ENCODE data around the gene GAB4.
"Not testable (repeated sequence)": the region's sequence is repeated elsewhere in the genome, so short reads cannot be mapped to it uniquely, and the experiment has no call there.

GAB4 gene

DNA sequence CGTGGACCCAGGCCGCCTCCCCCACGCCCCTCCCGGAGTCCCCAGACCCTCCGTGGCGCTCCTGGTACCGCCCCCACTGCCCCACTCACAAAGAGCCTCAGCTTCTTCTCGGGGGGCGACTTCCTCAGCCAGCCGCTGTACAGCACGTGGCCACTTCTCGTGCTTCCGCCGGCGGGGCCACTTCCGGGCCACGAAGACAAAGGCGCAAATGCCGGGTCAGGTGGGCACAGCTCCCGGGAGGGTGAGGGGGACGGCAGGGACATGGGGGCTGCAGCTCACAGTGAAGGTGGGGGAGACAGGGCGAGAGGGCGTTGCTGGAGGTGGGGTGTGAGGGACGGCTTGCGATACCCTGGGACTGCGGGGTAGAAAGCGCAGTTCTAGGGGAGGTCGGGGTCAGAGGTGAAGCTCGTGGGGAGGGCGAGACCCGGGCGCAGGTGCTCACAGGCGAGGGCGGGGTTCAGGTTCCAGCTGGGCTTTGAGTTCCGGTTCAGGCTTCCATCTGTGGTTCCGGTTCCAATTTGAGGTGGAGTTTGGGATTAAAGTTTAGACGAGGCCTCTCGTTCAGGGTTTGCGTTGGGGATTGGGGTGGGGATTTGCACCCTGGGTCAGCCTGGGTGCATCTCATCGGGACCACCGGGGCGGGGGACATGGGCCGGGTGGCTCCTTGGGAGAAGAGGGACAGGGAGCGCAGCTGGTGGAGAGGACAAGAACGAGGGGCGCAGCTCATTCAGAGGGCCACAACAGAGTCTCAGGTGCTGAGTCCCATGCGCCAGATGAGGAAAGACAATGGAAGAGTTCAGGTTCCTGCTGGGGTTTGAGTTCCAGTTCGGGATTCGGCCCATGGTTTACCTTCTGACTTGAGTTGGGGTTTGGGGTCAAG, at the start of gene GAB4:
Gene GAB4 (minus strand): TSS at position 371 of the 880 bp plus-strand sequence. CDS start 108 bp downstream, at position 263.
- no peak for FAIRE-seq

DNA sequence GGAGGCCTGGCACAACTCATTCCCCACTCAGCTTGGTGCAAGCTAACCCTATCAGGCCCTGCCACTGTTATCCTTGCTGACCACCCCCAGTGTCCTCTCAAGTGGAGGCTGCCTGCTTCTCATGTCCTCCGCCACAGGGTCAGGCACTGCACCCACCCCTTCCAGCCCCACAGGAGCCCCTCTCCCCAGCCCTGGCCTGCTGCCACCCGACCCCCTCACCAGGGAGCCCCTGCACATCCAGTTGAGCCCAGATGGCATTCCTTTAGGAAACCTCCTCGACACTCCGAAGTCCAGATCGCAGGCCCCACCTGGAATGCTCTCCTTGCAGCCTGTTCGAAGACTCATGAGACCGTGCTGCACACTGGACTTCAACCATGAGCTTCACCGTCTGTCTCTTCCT, 48.8 kb upstream of the GAB4 start:
- no peak for DNase-seq (ENCODE audit: low spot score)
- no peak for FAIRE-seq

More for the DNA sequence above, at the start of gene GAB4:
- no peak for DNase-seq (ENCODE audit: low spot score)

DNA sequence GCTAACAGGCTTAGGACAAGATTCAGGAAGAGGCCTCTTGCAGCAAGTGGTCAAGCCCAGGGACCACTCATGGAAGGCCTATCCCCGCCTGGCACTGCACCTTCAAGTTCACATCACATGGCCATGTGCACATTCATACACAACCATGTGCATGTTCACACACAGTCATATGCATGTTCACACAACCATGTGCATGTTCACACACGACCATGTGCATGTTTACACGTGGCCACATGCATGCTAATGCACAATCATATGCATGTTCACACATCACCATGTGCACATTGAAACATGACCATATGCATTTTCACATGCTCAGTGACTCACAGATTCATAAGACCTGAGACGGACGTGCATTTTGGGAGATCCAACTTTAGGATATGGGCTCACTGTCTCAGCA, 48.0 kb upstream of the GAB4 start:
- no peak for DNase-seq (ENCODE audit: low spot score)
- FAIRE-seq: no peak

GRCh38 chr22:17047656-17048055, 39.6 kb upstream of the GAB4 start:
- no peak for DNase-seq (ENCODE audit: low spot score)
- no peak for FAIRE-seq

- no peak for DNase-seq (ENCODE audit: low spot score)
- no peak for FAIRE-seq
Measured at GRCh38 chr22:17046566-17047348, 38.7 kb upstream of the GAB4 start.

- no peak for FAIRE-seq
- DNase-seq (ENCODE audit: low spot score): no peak
Measured at GRCh38 chr22:17043521-17043920, 35.5 kb upstream of the GAB4 start.

DNA sequence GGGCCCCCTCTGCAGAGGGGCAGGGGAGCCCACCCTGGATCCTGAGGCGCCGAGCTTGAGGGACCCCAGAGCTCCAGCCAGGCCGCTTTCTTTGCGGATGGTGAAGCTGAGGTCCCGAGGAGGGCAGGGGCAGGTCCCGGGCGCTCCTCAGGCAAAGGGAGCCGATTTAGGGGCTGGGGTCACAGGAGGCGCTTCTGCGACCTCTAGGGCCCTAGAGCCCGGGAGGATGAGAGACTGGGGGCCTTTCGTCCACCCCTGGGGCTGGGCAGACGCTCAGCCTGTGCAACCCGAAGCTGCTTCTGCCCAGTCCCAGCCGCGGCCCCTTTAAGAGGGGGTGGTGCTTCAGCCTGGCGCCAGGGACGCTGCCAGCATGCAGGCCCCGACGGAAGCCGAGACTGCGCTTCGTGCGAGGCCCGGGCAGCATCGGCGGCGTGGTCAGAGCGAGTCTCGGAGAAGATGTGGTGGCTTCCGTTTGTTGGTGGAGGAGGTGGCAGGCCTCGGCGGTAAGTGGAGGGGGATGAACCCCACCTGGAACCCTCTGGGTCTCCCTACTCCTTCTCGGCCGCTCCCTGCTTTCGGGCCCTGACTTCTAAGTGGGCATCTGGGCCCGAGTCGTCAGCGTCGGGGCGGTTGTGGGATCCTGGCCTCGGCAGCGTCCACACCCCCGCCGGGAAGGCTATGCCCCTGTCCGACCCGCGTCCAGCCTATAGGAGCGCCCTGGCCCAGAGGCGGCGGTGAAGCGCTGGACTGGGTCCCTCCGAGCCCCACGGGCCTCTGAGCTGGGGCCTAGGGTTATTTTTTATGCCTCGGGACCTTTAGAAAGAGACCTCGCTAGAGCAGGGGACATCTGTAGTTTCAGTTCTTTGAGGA, 29.1 kb upstream of the GAB4 start:
- not testable (repeated sequence) for DNase-seq (ENCODE audit: low spot score); FAIRE-seq

- not testable (repeated sequence) for FAIRE-seq; DNase-seq (ENCODE audit: low spot score)
Measured at GRCh38 chr22:17035976-17036841, 28.2 kb upstream of the GAB4 start.

- DNase-seq (ENCODE audit: low spot score): no peak
- FAIRE-seq: no peak
Measured at GRCh38 chr22:17035246-17035645, 27.2 kb upstream of the GAB4 start.

DNA sequence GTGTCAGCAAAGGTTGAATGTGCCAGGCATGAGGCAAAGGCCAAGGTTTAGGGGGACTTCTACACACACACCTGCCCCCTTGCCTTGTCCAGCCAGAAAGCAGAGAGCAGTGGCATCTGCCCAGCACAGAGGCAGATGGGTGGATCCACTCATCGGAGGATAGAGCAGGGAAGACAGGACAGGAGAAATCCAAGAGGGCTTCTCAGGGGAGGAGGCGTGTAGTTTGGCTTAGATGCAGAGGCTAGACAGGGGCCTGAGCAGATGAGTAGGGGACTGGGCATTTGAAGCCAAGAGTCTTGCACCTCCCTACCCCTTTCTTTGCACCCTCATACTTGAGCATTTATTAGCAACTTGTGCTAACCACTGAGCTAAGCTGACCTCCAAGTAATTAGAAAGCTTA, 26.5 kb upstream of the GAB4 start:
- not testable (repeated sequence) for FAIRE-seq; DNase-seq (ENCODE audit: low spot score)

DNA sequence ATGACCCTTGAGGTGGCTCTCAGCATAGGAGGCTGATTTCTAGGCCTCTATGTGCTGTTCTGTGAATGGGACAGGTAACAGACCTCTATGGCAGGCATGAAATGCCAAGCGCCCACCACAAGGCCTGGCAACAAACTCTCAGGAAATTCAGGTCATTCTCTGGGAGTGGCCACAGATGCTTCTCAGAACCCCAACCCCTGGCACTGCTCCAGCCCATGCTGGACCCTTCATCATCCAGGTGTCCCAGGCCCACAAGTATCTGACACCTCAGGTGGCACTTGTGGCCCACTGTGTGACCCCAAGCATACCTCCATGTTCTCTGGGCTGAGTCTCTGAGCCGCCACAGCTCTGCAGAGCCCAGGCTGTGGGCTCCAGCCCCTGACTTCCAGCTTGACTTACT, 24.3 kb upstream of the GAB4 start:
- not testable (repeated sequence) for DNase-seq (ENCODE audit: low spot score); FAIRE-seq

GRCh38 chr22:17024380-17024779, 16.4 kb upstream of the GAB4 start:
- DNase-seq (ENCODE audit: low spot score); FAIRE-seq: not testable (repeated sequence)

- not testable (repeated sequence) for FAIRE-seq; DNase-seq (ENCODE audit: low spot score)
Measured at GRCh38 chr22:17015552-17015951, 7.5 kb upstream of the GAB4 start.

- FAIRE-seq: not testable (repeated sequence)
Measured at GRCh38 chr22:17014101-17014440, 6.0 kb upstream of the GAB4 start.

DNA sequence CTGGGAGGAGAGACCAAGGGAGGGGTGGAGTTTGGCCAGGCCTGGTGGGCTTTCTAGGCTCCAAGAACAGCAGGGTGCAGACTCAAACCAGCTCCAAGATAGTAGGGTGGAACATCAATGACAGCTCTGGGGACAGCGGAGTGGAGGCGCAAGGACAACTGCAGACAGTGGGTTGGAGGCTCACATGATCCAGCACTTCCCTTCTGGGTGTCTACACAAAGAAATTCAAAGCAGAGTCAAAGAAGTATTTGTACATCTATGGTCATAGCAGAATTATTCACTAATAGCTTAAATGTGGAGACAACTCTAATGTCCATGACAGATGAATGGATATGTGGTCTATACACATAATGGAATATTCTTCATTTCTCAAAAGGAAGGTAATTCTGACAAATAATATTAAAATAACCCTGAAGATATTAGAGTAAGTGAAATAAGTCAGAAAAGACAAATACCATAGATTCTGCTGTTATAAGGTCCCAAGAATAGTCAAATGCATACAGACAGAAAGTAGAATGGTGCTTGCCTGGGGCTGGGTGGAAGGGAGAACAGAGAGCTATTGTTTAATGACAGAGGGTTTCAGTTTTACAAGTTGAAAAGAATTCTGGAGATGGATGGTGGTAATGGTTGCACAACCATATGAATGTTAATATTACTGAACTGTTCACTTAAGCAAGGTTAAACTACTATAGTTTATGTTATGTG, 5.5 kb upstream of the GAB4 start:
- no peak for FAIRE-seq
- DNase-seq (ENCODE audit: low spot score): no peak

More at GRCh38 chr22:17014101-17014440, 6.0 kb upstream of the GAB4 start:
- DNase-seq (ENCODE audit: low spot score): not testable (repeated sequence)

GRCh38 chr22:17012267-17012666, 4.2 kb upstream of the GAB4 start:
- FAIRE-seq: no peak
- DNase-seq (ENCODE audit: low spot score): no peak

DNA sequence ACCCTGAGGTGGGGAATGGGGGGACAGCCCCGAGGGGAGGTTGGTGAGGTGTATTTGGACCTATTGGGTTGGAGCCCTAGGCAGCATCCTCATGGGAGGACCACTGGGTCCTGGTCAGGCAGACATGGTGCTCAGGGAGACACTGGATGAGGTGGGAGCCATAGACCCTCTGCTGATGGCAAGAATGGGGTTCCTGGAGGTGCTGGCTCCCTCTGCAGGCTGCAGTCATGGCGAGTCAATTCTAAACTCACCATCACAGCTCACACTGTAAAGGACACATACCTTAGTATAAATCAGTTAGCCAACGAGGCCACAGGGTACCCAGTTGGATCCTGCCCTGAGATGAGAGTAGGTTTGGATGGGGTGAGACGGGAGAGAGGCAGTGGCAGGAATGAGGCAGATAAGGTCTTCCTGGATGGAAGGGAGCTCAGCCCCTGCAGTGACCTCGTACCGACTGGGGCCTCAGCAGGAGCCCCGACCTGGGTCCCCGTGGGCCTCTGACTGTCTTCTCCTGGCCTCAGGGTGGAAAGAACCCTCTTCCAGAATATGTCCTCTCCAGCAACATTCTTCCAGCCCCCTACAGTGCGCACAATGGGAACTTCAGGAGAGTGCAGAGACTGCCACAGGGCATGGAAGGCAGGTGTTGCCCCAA, 1.7 kb upstream of the GAB4 start:
- no peak for FAIRE-seq
- no peak for DNase-seq (ENCODE audit: low spot score)

DNA sequence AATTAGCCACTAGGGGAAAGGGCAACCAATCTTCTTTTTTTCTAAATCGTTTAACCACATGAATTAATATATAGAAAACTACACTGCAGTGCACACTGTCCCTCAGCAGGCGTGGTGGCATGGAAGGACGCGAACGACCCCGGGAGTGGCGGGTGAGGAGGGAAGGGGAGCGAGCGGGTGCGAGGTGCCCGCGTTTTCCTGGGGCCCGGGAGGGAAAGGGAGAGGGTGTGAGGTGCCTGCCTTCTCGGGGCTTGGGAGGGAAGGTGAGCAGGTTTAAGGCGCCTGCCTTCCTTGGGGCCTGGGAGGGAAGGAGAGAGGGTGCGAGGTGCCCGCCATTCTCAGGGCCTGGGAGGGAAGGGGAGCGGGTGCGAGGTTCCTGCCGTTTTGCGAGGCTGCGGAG, 765 bp downstream of the GAB4 start:
- no peak for DNase-seq (ENCODE audit: low spot score)
- FAIRE-seq: no peak

DNA sequence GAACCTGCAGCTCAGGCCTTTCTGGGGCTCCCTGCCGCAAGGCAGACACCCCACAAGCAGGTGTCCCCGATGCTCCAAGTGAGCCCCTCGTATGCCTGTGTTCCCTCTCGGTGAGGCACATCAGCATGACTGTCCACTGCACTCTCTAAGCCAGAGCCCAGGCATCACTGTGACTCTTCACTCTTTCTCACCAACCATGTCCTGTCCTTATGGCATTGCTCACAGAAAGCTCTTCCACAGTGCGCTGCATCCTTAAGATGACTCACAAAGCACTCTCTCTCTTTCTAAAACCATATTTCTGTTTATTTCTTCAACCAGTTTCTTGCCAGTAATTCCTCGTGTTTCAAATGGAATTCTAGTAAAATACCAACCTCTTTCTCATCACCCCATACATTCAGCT, 18.1 kb downstream of the GAB4 start:
- DNase-seq (ENCODE audit: low spot score) (no peak), FAIRE-seq (no peak)

Data from RCC 7860 (cell line).